Measurements from ENCODE around the gene GDF7.

GRCh38 chr2:20689428-20690264 is 22.7 kb downstream of the GDF7 start:
- TF ChIP-seq POLR2A (IDR thresholded peaks at IDR 0.05), result no peak
- TF ChIP-seq, protein P1, sequence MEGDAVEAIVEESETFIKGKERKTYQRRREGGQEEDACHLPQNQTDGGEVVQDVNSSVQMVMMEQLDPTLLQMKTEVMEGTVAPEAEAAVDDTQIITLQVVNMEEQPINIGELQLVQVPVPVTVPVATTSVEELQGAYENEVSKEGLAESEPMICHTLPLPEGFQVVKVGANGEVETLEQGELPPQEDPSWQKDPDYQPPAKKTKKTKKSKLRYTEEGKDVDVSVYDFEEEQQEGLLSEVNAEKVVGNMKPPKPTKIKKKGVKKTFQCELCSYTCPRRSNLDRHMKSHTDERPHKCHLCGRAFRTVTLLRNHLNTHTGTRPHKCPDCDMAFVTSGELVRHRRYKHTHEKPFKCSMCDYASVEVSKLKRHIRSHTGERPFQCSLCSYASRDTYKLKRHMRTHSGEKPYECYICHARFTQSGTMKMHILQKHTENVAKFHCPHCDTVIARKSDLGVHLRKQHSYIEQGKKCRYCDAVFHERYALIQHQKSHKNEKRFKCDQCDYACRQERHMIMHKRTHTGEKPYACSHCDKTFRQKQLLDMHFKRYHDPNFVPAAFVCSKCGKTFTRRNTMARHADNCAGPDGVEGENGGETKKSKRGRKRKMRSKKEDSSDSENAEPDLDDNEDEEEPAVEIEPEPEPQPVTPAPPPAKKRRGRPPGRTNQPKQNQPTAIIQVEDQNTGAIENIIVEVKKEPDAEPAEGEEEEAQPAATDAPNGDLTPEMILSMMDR (IDR thresholded peaks at IDR 0.05), result no peak
- no peak for TF ChIP-seq EP300 (IDR thresholded peaks at IDR 0.05)

All from upper lobe of left lung (tissue), 4 donors.